ENCODE results near the gene OPA3.

DNA sequence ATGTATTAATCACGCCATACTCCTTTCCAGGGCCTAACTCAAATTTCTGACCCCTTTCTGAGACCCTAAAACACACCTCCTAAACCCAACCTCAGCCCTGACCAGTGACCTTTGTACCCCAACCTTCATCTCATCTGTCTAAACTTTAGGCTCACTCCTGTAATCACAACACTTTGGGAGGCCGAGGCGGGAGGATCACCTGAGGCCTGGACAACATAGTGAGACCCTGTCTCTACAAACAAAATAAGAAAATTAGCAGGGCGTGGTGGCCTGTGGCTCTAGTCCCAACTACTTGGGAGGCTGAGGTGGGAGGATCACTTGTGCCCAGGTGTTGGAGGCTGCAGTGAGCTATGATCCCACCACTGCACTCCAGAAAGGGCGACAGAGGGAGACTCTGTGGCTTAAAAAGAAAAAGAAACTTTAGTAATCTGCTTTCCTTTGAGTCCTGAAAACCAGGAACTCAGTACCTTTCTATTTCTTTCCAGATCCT is 92.4 kb downstream of the OPA3 start:
- TF ChIP-seq RAD21 (conservative IDR thresholded peaks at IDR 0.05): no peak
- TF ChIP-seq POLR2AphosphoS5 (IDR thresholded peaks at IDR 0.05): no peak
- TF ChIP-seq, protein P1, sequence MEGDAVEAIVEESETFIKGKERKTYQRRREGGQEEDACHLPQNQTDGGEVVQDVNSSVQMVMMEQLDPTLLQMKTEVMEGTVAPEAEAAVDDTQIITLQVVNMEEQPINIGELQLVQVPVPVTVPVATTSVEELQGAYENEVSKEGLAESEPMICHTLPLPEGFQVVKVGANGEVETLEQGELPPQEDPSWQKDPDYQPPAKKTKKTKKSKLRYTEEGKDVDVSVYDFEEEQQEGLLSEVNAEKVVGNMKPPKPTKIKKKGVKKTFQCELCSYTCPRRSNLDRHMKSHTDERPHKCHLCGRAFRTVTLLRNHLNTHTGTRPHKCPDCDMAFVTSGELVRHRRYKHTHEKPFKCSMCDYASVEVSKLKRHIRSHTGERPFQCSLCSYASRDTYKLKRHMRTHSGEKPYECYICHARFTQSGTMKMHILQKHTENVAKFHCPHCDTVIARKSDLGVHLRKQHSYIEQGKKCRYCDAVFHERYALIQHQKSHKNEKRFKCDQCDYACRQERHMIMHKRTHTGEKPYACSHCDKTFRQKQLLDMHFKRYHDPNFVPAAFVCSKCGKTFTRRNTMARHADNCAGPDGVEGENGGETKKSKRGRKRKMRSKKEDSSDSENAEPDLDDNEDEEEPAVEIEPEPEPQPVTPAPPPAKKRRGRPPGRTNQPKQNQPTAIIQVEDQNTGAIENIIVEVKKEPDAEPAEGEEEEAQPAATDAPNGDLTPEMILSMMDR (IDR thresholded peaks at IDR 0.05; ENCODE audit: poor library complexity, severe bottlenecking): no peak
- no peak for TF ChIP-seq SMC3 (conservative IDR thresholded peaks at IDR 0.05; ENCODE audit: poor library complexity)
- no peak for TF ChIP-seq TAF1 (IDR thresholded peaks at IDR 0.05; ENCODE audit: low read depth)
- TF ChIP-seq MXI1 (conservative IDR thresholded peaks at IDR 0.05; ENCODE audit: poor library complexity, severe bottlenecking): no peak
- TF ChIP-seq, protein P2, sequence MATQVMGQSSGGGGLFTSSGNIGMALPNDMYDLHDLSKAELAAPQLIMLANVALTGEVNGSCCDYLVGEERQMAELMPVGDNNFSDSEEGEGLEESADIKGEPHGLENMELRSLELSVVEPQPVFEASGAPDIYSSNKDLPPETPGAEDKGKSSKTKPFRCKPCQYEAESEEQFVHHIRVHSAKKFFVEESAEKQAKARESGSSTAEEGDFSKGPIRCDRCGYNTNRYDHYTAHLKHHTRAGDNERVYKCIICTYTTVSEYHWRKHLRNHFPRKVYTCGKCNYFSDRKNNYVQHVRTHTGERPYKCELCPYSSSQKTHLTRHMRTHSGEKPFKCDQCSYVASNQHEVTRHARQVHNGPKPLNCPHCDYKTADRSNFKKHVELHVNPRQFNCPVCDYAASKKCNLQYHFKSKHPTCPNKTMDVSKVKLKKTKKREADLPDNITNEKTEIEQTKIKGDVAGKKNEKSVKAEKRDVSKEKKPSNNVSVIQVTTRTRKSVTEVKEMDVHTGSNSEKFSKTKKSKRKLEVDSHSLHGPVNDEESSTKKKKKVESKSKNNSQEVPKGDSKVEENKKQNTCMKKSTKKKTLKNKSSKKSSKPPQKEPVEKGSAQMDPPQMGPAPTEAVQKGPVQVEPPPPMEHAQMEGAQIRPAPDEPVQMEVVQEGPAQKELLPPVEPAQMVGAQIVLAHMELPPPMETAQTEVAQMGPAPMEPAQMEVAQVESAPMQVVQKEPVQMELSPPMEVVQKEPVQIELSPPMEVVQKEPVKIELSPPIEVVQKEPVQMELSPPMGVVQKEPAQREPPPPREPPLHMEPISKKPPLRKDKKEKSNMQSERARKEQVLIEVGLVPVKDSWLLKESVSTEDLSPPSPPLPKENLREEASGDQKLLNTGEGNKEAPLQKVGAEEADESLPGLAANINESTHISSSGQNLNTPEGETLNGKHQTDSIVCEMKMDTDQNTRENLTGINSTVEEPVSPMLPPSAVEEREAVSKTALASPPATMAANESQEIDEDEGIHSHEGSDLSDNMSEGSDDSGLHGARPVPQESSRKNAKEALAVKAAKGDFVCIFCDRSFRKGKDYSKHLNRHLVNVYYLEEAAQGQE (IDR thresholded peaks at IDR 0.05; ENCODE audit: borderline replicate concordance): no peak
- no peak for TF ChIP-seq EZH2 (IDR thresholded peaks at IDR 0.05; ENCODE audit: borderline replicate concordance, insufficient read depth, low read length, poor library complexity, severe bottlenecking)
- TF ChIP-seq EP300 (conservative IDR thresholded peaks at IDR 0.05; ENCODE audit: poor library complexity, severe bottlenecking): no peak

All from neural cell (in vitro differentiated cells).